K562 (cell line): ENCODE measurements around the gene SCLT1. TPM values are rescaled to one million over a fixed set of nuclear protein-coding genes. Genes with fewer than 3 reads are reported as not detected.

Source experiments
- ATAC-seq: fragments of 200-7000 bp; cut with Tn5 transposase; 3 replicates; pipeline ENCODE4 v1.9.1; 2020; ENCODE audit warnings: moderate library complexity
- BruUV-seq: library from RNA; stranded (reverse); fragments of 400-500 nt; replicated peaks from 2 replicates; lab custom pipeline; 2021; lab: Mats Ljungman, UMichigan
- CTCF ChIA-PET: fragments of 300-600 bp; formaldehyde crosslinking; extraction: SDS; loops from one replicate; lab custom pipeline; 2021; ENCODE audit warnings: low intra/inter-chr PET ratio; lab: Yijun Ruan, JAX
- POLR2A ChIA-PET: fragments of 300-600, 350-650 bp; sonication (Branson Sonifier 250); formaldehyde crosslinking; extraction: SDS; loops from one replicate; lab custom pipeline; 2021; ENCODE audit warnings: antibody characterized with exemption, inconsistent platforms; lab: Yijun Ruan, JAX
- DNase-seq, 4 experiments: peaks; one replicate each; pipeline versions ENCODE4 v3.0.0 to v3.0.0-alpha.2; 2011 to 2018; ENCODE audit warnings: low spot score in 3 of 4, mixed read lengths in 3 of 4; ENCODE audit errors: extremely low read depth in 1 of 4
- FAIRE-seq: peaks from 2 replicates; lab custom pipeline; 2011; peaks lifted over from hg19 to GRCh38; lab: Jason Lieb, UNC
- H2AFZ ChIP-seq: 2 replicates; pipeline ENCODE4 v1.6.0; 2011; ENCODE audit warnings: low read depth, low read length, control low read depth, inconsistent platforms
- H3K27ac ChIP-seq: fragments of 200-600 bp; 3 replicates; pipeline ENCODE4 v1.8.0; 2011; ENCODE audit warnings: low read depth, mild to moderate bottlenecking, control low read depth, inconsistent platforms, low read length, moderate library complexity, mixed read lengths; ENCODE audit errors: extremely low read depth
- H3K27me3 ChIP-seq, 2 experiments: fragments of 300-600 bp in 1 of 2; 2 replicates in 1 of 2; 3 replicates in 1 of 2; pipeline versions ENCODE4 v1.6.0 to v1.8.0; 2011; ENCODE audit warnings: inconsistent platforms in 2 of 2, low read length in 2 of 2, mild to moderate bottlenecking in 1 of 2, mixed read lengths in 1 of 2, moderate library complexity in 1 of 2; ENCODE audit not compliant: control insufficient read depth in 2 of 2, insufficient read depth in 2 of 2
- H3K36me3 ChIP-seq: fragments of 300-600 bp; 3 replicates; pipeline ENCODE4 v1.8.0; 2011; ENCODE audit warnings: mild to moderate bottlenecking, low read length, inconsistent platforms; ENCODE audit not compliant: control insufficient read depth, insufficient read depth
- H3K4me1 ChIP-seq, 2 experiments: fragments of 200-600 bp in 1 of 2; replicated peaks in 1 of 2; 2 replicates in 1 of 2; 3 replicates in 1 of 2; pipeline versions ENCODE4 v1.5.1 to v1.8.0; 2011; ENCODE audit warnings: inconsistent platforms in 2 of 2, low read length in 2 of 2, mild to moderate bottlenecking in 1 of 2, mixed read lengths in 1 of 2, moderate library complexity in 1 of 2; ENCODE audit not compliant: control insufficient read depth in 2 of 2, insufficient read depth in 2 of 2
- H3K4me2 ChIP-seq: 2 replicates; pipeline ENCODE4 v1.6.1; 2011; ENCODE audit warnings: low read length, control low read depth, inconsistent platforms, mixed read lengths; ENCODE audit not compliant: insufficient read depth
- H3K4me3 ChIP-seq: fragments of 200-600 bp; sonication (generic), shearing (Covaris generic); 2 replicates; pipeline ENCODE4 v1.5.1; 2016; ENCODE audit warnings: control low read depth, inconsistent platforms
- H3K79me2 ChIP-seq: fragments of 200-600 bp; 3 replicates; pipeline ENCODE4 v1.8.0; 2011; ENCODE audit warnings: low read length, inconsistent platforms; ENCODE audit not compliant: control insufficient read depth, insufficient read depth
- H3K9ac ChIP-seq, 2 experiments: 2 replicates each; pipeline versions ENCODE4 v1.6.0 to v1.6.1; 2011; ENCODE audit warnings: low read depth in 2 of 2, low read length in 2 of 2, control low read depth in 1 of 2, inconsistent platforms in 1 of 2, mild to moderate bottlenecking in 1 of 2, mixed read lengths in 1 of 2; ENCODE audit not compliant: insufficient read depth in 1 of 2
- H3K9me1 ChIP-seq: one replicate; pipeline ENCODE4 v1.6.0; 2011; ENCODE audit warnings: inconsistent platforms, mild to moderate bottlenecking, low read length, moderate library complexity; ENCODE audit not compliant: control insufficient read depth, insufficient read depth
- H3K9me3 ChIP-seq: replicated peaks from 2 replicates; pipeline ENCODE4 v1.5.1; 2011; ENCODE audit warnings: low read depth, low read length, inconsistent platforms; ENCODE audit not compliant: control insufficient read depth, insufficient read depth
- H4K20me1 ChIP-seq: replicated peaks from 2 replicates; pipeline ENCODE4 v1.6.1; 2011; ENCODE audit warnings: low read length, inconsistent platforms, mixed read lengths; ENCODE audit not compliant: control insufficient read depth, insufficient read depth
- E2F3 ChIP-seq: fragments of 250-450 bp; sonication (Bioruptor Pico); IDR thresholded peaks from 2 replicates; pipeline ENCODE4 v1.4.0; 2020; ENCODE audit warnings: mild to moderate bottlenecking
- ERF ChIP-seq: fragments of 450-650 bp; formaldehyde crosslinking; IDR thresholded peaks from 2 replicates; pipeline ENCODE4 v1.4.0; 2020; ENCODE audit warnings: mild to moderate bottlenecking, mixed read lengths
- FUS ChIP-seq: fragments of 200-400 bp; formaldehyde crosslinking; optimal IDR thresholded peaks from 2 replicates; pipeline ENCODE3; 2017; ENCODE audit warnings: low read depth, low read length
- HNRNPH1 ChIP-seq: fragments of 200-400 bp; formaldehyde crosslinking; optimal IDR thresholded peaks from 2 replicates; pipeline ENCODE3; 2017; ENCODE audit warnings: low read depth, mild to moderate bottlenecking, low read length, moderate library complexity
- KHSRP ChIP-seq: fragments of 450-650 bp; IDR thresholded peaks from 2 replicates; pipeline ENCODE4 v1.6.1; 2017
- NR2F6 ChIP-seq: fragments of 450-650 bp; formaldehyde crosslinking; IDR thresholded peaks from 2 replicates; pipeline ENCODE4 v1.4.0; 2020; ENCODE audit warnings: mild to moderate bottlenecking
- POU5F1 ChIP-seq: fragments of 150-350 bp; IDR thresholded peaks from 2 replicates; pipeline ENCODE4 v1.6.1; 2014; ENCODE audit warnings: borderline replicate concordance, low read length, low read depth, mild to moderate bottlenecking; ENCODE audit not compliant: partially characterized antibody
- SMARCA4 ChIP-seq: fragments of 450-650 bp; IDR thresholded peaks from 2 replicates; pipeline ENCODE4 v1.6.1; 2016
- SNRNP70 ChIP-seq: fragments of 200-400 bp; formaldehyde crosslinking; optimal IDR thresholded peaks from 2 replicates; pipeline ENCODE3; 2017; ENCODE audit warnings: low read depth, low read length
- SP1 ChIP-seq: sonication (generic); formaldehyde crosslinking; IDR thresholded peaks from 2 replicates; pipeline ENCODE4 v1.8.1; 2022; ENCODE audit warnings: mild to moderate bottlenecking, missing genetic modification reagents
- ZNF551 ChIP-seq: fragments of 250-450 bp; sonication (Bioruptor Pico); IDR thresholded peaks from 2 replicates; pipeline ENCODE4 v1.5.0; 2021; ENCODE audit warnings: mild to moderate bottlenecking, moderate library complexity
- WGBS: fragments of 100-300 bp; shearing (Covaris generic); methylation state at CpG from one replicate; pipeline ENCODE4 v1.1.6; 2016; ENCODE audit warnings: low coverage, mixed read lengths; ENCODE audit not compliant: insufficient coverage; ENCODE audit errors: missing lambda C conversion rate; 5-methylcytosine and 5-hydroxymethylcytosine counted together
- in situ Hi-C: fragments of 300-500 bp; cut with MboI; formaldehyde crosslinking; loops from 4 replicates; pipeline ENCODE4 v1.15.0; 2018; ENCODE audit warnings: inconsistent platforms, mixed read lengths
- intact Hi-C: fragments of 100-400 bp; cut with micrococcal nuclease; formaldehyde crosslinking; loops from 2 replicates; pipeline ENCODE4 v1.14.2; 2022
- polyA plus RNA-seq, 8 experiments: library from polyadenylated mRNA; depleted of rRNA in 4 of 8; stranded (reverse) in 5 of 8; unstranded in 3 of 8; fragments of >200 nt; fragmentation: Nextera tagmentation in 2 of 8; fragmentation: Illumina TruSeq in 1 of 8; extraction: Ambion mirVana in 2 of 8; extraction: Trizol in 1 of 8; gene quantifications; 2 replicates each; pipeline versions ENCODE4 v1.2.1 to v1.2.3, GENCODE V29; 2011 to 2014; ENCODE audit warnings: inconsistent platforms in 1 of 8, missing spikeins in 1 of 8
- total RNA-seq, 7 experiments: library from RNA; depleted of rRNA in 6 of 7; stranded (reverse); fragments of >200 nt in 6 of 7; fragmentation: Illumina TruSeq in 2 of 7; extraction: Trizol in 2 of 7; gene quantifications; 2 replicates each; pipeline versions ENCODE4 v1.2.1 to v1.2.3, GENCODE V29; 2011 to 2021; ENCODE audit warnings: low replicate concordance in 1 of 7
- TF ChIP-seq, protein P1 (sequence below): fragments of 450-650 bp; formaldehyde crosslinking; conservative IDR thresholded peaks from 2 replicates; pipeline ENCODE4 v1.4.0; 2022; ENCODE audit warnings: mild to moderate bottlenecking, missing genetic modification characterization
- TF ChIP-seq, protein P2 (sequence below), 2 experiments: IDR thresholded peaks in 1 of 2; conservative IDR thresholded peaks in 1 of 2; 2 replicates each; pipeline ENCODE4 v1.6.1; 2016; ENCODE audit warnings: low read depth in 2 of 2, mild to moderate bottlenecking in 1 of 2, missing compliant biosample characterization in 1 of 2, missing genetic modification characterization in 1 of 2, moderate library complexity in 1 of 2
- TF ChIP-seq, protein P3 (sequence below): sonication (generic); formaldehyde crosslinking; IDR thresholded peaks from 2 replicates; pipeline ENCODE4 v1.8.1; 2023; ENCODE audit warnings: mild to moderate bottlenecking, missing genetic modification reagents

Gene SCLT1
- total and polyA plus RNA-seq, 9 of the 15 experiments (the other 6 are each of a cell fraction or from before 2014, with no cell fraction given) = 8.0 to 31.9 (median 24.2) TPM

DNA sequence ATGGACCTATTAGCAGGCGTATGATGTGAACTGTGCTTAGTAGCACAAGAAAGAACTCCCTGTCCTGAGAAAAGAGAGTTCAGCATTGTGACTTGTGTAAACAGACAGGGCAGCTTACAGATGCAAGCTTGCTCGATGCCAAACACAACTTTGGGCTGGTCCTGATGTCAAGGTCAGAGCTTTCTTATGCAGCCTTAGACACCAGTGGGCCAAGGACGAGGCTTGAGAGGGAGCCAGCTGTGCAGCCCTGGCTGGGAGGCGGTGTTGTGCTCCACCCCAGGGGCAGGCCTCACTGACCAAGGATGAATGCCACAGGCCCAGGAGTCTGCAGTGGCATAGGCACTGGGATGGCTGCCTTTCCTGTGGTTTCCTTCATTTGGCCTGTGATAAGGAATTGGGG is 248.4 kb downstream of the SCLT1 start:
- intact Hi-C loops = no loop called here
- in situ Hi-C loops = no loop called here
- Histone ChIP-seq H3K79me2 (peaks cover 34% of the 10 kb centered on the region), H3K4me2 (no peak overlapping the region), H3K36me3 (peaks cover 97% of the 10 kb centered on the region), H3K27ac (no peak overlapping the region), H3K9me1 (no peaks in the 10 kb centered on the region), H3K9ac (no peak overlapping the region), H3K27me3 (no peaks in the 10 kb centered on the region), H3K9me3 (no peaks in the 10 kb centered on the region), H3K4me3 (no peak overlapping the region), H4K20me1 (peaks cover 17% of the 10 kb centered on the region; the same call in 1 of the 2 replicates), H3K4me1 (no peaks in the 10 kb centered on the region; a peak in 2 of 5 replicates), H2AFZ (no peak overlapping the region)
- CTCF ChIA-PET = no interaction called here
- POLR2A ChIA-PET = interaction anchor here (1.2 kb wide), 1 partner anchor 9 kb away, joined by 5 read pairs; no protein-coding TSS in a partner anchor
- TF ChIP-seq NR2F6 = no peak
- TF ChIP-seq KHSRP = no peak
- TF ChIP-seq ZNF551 (CRISPR knock-in tag) = no peak
- TF ChIP-seq, protein P1, sequence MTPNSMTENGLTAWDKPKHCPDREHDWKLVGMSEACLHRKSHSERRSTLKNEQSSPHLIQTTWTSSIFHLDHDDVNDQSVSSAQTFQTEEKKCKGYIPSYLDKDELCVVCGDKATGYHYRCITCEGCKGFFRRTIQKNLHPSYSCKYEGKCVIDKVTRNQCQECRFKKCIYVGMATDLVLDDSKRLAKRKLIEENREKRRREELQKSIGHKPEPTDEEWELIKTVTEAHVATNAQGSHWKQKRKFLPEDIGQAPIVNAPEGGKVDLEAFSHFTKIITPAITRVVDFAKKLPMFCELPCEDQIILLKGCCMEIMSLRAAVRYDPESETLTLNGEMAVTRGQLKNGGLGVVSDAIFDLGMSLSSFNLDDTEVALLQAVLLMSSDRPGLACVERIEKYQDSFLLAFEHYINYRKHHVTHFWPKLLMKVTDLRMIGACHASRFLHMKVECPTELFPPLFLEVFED (CRISPR knock-in tag) = no peak
- TF ChIP-seq, protein P2, sequence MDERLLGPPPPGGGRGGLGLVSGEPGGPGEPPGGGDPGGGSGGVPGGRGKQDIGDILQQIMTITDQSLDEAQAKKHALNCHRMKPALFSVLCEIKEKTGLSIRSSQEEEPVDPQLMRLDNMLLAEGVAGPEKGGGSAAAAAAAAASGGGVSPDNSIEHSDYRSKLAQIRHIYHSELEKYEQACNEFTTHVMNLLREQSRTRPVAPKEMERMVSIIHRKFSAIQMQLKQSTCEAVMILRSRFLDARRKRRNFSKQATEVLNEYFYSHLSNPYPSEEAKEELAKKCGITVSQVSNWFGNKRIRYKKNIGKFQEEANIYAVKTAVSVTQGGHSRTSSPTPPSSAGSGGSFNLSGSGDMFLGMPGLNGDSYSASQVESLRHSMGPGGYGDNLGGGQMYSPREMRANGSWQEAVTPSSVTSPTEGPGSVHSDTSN (CRISPR knock-in tag; IDR thresholded peaks at IDR 0.05; ENCODE audit: low read depth) = no peak
- TF ChIP-seq, protein P2 (tag; conservative IDR thresholded peaks at IDR 0.05; ENCODE audit: low read depth) = no peak
- TF ChIP-seq SP1 (CRISPR knock-in tag) = no peak
- TF ChIP-seq E2F3 (CRISPR knock-in tag) = no peak
- no peak for TF ChIP-seq HNRNPH1
- no peak for TF ChIP-seq ERF (CRISPR knock-in tag)
- no peak for TF ChIP-seq SMARCA4
- TF ChIP-seq POU5F1 = no peak
- no peak for TF ChIP-seq SNRNP70
- no peak for TF ChIP-seq FUS
- TF ChIP-seq, protein P3, sequence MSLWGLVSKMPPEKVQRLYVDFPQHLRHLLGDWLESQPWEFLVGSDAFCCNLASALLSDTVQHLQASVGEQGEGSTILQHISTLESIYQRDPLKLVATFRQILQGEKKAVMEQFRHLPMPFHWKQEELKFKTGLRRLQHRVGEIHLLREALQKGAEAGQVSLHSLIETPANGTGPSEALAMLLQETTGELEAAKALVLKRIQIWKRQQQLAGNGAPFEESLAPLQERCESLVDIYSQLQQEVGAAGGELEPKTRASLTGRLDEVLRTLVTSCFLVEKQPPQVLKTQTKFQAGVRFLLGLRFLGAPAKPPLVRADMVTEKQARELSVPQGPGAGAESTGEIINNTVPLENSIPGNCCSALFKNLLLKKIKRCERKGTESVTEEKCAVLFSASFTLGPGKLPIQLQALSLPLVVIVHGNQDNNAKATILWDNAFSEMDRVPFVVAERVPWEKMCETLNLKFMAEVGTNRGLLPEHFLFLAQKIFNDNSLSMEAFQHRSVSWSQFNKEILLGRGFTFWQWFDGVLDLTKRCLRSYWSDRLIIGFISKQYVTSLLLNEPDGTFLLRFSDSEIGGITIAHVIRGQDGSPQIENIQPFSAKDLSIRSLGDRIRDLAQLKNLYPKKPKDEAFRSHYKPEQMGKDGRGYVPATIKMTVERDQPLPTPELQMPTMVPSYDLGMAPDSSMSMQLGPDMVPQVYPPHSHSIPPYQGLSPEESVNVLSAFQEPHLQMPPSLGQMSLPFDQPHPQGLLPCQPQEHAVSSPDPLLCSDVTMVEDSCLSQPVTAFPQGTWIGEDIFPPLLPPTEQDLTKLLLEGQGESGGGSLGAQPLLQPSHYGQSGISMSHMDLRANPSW (CRISPR knock-in tag) = no peak
- no peak for DNase-seq
- ATAC-seq = no peak
- no TSS peak for BruUV-seq
- 94% methylated on average over 4 of the region's 4 CpGs for WGBS
- FAIRE-seq = no peak
